ENCODE results near the gene WNT3A.

Gene WNT3A

DNA sequence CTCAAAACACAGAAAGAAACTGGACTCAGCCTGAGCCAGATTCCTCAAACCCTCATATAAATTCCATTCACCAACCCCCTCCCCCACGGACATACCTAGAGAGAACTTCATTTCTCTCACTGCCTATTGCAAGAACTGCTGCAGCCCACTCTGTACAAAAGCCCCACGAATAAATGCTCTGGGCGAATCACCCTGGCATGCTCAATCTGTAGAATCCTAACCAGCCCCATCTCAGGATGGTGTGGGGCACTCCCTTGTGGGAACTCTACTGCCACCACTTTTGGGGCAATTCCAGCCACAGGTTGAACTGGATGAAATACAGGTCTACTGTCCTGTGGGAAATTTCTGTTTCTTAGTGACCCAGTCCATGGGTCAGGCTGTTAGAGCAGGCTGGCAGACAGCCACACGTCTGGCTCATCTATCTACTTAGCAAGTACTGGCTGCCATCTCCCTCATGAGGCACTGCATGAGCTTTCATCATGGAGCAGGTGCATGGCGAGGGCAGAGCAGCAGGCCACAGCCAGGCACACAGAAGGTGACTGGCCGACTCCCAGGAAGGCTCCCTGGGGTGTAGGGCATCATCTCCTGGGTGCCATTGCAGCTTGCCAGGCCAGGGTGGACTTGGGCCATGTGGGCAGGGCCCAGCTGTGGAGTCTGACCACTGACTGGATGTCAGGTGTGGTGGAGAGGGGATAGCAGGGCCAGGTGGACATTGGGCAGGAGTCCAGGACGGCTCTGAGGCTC is 97.9 kb downstream of the WNT3A start:
- DNase-seq = no peak

GRCh38 chr1:228105270-228105995 is 98.6 kb downstream of the WNT3A start:
- DNase-seq = no peak

GRCh38 chr1:228105996-228106799 is 99.4 kb downstream of the WNT3A start:
- DNase-seq = no peak

GRCh38 chr1:228106800-228107054 is 99.9 kb downstream of the WNT3A start:
- DNase-seq = no peak

GRCh38 chr1:228107636-228108035 is 100.8 kb downstream of the WNT3A start:
- DNase-seq = no peak

GRCh38 chr1:228108055-228108690 is 101.4 kb downstream of the WNT3A start:
- no peak for DNase-seq

- no peak for DNase-seq
Observed at GRCh38 chr1:228108742-228109072, 101.9 kb downstream of the WNT3A start.

DNA sequence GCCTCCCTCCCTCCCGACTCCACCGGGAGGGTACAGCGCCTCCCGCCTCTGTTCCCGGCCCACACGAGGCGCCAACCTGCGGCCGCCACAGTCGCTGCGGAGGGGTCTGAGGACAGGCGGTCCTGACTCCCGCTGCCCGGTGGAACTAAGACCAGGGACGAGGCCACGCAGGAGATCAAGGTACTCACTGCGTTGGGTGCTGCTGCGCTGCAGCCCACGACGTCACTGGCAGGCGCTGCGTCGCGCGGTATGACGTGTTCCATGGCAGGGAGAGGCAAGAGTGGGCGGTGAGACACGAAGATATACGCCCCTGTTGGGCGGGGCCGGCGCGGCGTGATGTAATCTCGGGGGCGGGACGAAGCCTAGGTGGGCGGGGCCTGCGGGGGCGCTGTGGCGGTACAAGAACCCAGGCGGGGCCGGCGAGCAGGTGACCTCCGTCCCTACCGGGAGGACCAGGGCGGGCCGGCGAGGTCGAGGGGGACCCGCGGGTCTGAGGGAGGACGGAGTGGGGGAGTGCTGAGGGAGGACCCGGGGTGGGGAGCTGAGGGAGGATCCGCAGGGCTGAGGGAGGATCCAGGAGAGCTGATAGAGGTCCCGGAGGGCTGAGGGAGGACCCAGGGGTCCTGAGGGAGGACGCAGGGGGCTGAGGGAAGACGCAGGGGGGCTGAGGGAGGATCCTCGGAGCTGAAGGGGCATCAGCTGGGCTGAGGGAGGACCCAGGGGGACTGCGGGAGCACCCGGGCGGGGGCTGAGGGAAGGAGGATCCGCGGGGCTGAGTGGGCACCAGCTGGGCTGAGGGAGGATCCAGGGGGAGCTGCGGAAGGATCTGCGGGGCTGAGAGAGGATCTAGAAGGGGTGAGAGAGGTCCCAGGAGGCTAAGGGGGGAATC is 102.5 kb downstream of the WNT3A start, which contains the start of gene MRPL55:
Gene MRPL55 (minus strand): TSS at position 227 of the 889 bp plus-strand sequence. CDS start 1,039 bp downstream, outside the sequence.
- peak; percentile 98 for DNase-seq

- no peak for DNase-seq
Observed at GRCh38 chr1:228109962-228110488, 103.2 kb downstream of the WNT3A start.

- DNase-seq = no peak
Observed at GRCh38 chr1:228110556-228110955, 103.8 kb downstream of the WNT3A start.
